Activated naive CD4-positive, alpha-beta T cell treated with anti-CD3 and anti-CD28 coated beads, Interleukin-2, amount 10 ng/mL, durations not matched to agents 5 hours and 36 hours (primary cell): ENCODE data around the gene TTC23. TPM values are rescaled to one million over a fixed set of nuclear protein-coding genes. Genes with fewer than 3 reads are reported as not detected.

Experiments used
- total RNA-seq, 2 experiments: library from RNA; stranded (reverse); gene quantifications; one replicate each; pipeline ENCODE4 v1.2.3, GENCODE V29; 2021

The TTC23 gene
- 1 to 10 TPM in 1 of 2 experiments, under 1 TPM in 1; 0.43 to 1.1 TPM for total RNA-seq

GRCh38 chr15:99249270-99249841 is at the start of gene TTC23:
TSS of gene TTC23 (minus strand) at chr15:99249581. CDS start at chr15:99228712, 20,869 bp downstream.

GRCh38 chr15:99250857-99251841 is 1.8 kb upstream of the TTC23 start, which contains the start of gene LRRC28:
TSS of gene LRRC28 (plus strand) at chr15:99251481. CDS start at chr15:99255958, 4,477 bp downstream.

GRCh38 chr15:99104788-99105513 is 144.4 kb downstream of the TTC23 start, which contains the start of gene SYNM:
TSS of gene SYNM (plus strand) at chr15:99105080. CDS start at chr15:99105200, 120 bp downstream.

Other genes with a start within 250 kb of the TTC23 start
- not detected for gene PGPEP1L, start 241.8 kb downstream of the TTC23 start, total RNA-seq
- gene SYNM, start 144.5 kb downstream of the TTC23 start, total RNA-seq, result 1 to 10 TPM; 3.0 to 3.3 TPM
- 10 to 100 TPM; 16.9 to 17.0 TPM for gene LRRC28, start 1.9 kb upstream of the TTC23 start, total RNA-seq